ENCODE data around the gene PIEZO2.

Gene PIEZO2

DNA sequence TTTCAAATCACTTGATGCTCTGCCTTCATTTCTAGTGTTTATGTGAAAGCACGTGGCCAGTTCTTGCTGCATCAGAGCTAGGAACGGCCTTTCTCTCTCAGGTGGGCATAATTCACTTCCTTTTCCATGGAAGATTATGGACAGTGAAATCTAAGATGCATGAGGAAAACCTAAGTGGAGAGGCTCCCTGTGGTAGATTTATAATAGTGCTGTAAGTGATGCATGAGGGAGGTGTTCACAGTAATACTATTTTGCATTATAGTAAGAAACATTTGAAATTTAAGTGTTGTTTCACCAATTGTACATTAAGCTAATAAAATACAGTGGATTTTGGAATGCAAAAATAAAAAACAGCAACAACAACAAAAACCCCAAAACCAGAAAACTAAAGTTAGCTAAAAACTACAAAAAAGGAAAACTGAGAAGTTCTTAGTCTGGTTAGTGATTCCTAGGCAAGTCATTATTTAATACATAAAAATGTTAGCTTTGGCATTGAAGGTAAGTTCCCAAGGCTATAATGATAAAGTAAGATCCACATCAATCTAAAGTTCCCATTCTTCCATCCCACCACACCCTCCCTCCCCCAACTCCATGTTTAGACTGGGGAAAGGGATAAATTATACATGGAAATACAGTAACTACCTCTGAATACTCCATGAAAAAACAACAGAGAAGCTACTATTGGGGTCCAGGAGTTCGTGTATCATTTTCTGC, 469.7 kb downstream of the PIEZO2 start:
- H3K27ac ChIP-seq, result no peak overlapping the region
- TF ChIP-seq, protein P1, sequence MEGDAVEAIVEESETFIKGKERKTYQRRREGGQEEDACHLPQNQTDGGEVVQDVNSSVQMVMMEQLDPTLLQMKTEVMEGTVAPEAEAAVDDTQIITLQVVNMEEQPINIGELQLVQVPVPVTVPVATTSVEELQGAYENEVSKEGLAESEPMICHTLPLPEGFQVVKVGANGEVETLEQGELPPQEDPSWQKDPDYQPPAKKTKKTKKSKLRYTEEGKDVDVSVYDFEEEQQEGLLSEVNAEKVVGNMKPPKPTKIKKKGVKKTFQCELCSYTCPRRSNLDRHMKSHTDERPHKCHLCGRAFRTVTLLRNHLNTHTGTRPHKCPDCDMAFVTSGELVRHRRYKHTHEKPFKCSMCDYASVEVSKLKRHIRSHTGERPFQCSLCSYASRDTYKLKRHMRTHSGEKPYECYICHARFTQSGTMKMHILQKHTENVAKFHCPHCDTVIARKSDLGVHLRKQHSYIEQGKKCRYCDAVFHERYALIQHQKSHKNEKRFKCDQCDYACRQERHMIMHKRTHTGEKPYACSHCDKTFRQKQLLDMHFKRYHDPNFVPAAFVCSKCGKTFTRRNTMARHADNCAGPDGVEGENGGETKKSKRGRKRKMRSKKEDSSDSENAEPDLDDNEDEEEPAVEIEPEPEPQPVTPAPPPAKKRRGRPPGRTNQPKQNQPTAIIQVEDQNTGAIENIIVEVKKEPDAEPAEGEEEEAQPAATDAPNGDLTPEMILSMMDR (IDR thresholded peaks at IDR 0.05), result no peak
- no peak for TF ChIP-seq ZFX (IDR thresholded peaks at IDR 0.05; ENCODE audit: borderline replicate concordance)

DNA sequence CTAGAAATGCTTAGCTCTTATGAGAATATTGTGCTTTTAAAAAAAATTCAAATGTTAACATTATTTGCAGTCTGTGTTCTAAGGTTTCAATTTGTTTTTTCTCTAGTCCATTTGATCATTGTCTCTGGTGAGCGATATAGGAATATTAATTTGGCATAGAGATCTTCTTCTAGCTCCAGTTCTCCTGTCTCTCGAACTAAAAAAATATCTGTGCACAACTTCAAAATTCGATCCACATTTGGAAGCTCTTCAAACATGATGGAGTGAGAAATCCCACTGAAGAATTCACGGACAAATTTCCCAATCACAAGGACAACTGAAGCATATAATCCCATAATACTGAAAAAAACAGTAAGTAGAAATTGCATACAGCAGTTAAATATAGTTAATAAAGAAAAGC, 477.9 kb downstream of the PIEZO2 start:
- TF ChIP-seq, protein P1 (IDR thresholded peaks at IDR 0.05), result no peak
- no peak for TF ChIP-seq ZFX (IDR thresholded peaks at IDR 0.05; ENCODE audit: borderline replicate concordance)
- no peak overlapping the region for H3K27ac ChIP-seq

DNA sequence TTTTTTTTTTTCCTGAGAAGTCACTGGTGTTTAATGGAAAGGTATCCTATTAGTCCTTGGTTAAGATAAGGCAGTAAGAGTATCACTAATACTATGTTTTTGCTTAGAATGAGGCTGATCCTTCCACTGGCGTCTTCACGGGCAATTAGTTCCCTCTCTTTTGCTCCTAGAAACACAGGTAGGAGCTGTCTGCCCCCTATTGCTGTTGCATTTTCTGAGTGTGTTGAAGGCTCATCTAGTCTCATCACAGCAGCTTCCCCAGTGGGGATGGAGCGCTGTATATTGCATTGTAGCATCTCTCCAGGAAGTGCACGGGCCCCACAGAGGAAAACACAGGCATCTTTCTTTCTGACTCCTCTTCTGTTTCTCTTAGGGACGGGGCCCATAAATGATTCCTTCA, 478.5 kb downstream of the PIEZO2 start:
- TF ChIP-seq, protein P1 (IDR thresholded peaks at IDR 0.05), result no peak
- no peak for TF ChIP-seq ZFX (IDR thresholded peaks at IDR 0.05; ENCODE audit: borderline replicate concordance)

GRCh38 chr18:10669441-10670100, 479.8 kb downstream of the PIEZO2 start:
- no peak overlapping the region for H3K27ac ChIP-seq
- TF ChIP-seq, protein P1 (IDR thresholded peaks at IDR 0.05), result no peak
- no peak for TF ChIP-seq ZFX (IDR thresholded peaks at IDR 0.05; ENCODE audit: borderline replicate concordance)

More for the DNA sequence above, 478.5 kb downstream of the PIEZO2 start:
- no peak overlapping the region for H3K27ac ChIP-seq

DNA sequence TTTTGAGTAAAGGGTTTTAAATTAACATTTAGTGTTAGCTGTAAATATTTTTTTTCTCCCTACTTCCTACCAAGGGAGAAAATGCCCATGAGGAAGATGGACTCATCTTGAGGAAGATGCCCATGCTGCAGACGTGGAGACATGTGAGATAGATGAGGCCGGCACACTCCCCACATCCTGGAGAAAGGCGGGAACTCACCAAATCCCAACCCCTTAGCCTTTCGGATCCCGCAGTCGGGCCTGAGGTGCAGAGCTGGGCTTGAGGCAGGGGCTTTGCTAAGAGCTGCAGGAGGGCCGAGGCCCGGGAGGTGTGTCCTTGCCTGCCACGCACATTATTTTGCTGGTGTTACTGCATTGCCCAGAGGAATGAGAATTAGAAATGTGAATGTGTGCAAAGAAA, 485.6 kb downstream of the PIEZO2 start:
- no peak overlapping the region for H3K27ac ChIP-seq
- no peak for TF ChIP-seq ZFX (IDR thresholded peaks at IDR 0.05; ENCODE audit: borderline replicate concordance)
- TF ChIP-seq, protein P1 (IDR thresholded peaks at IDR 0.05), result no peak

GRCh38 chr18:10661317-10661716, 488.1 kb downstream of the PIEZO2 start:
- no peak for TF ChIP-seq ZFX (IDR thresholded peaks at IDR 0.05; ENCODE audit: borderline replicate concordance)
- TF ChIP-seq, protein P1 (IDR thresholded peaks at IDR 0.05), result no peak
- H3K27ac ChIP-seq, result no peak overlapping the region
